ENCODE results near the gene B9D1.

The B9D1 gene

DNA sequence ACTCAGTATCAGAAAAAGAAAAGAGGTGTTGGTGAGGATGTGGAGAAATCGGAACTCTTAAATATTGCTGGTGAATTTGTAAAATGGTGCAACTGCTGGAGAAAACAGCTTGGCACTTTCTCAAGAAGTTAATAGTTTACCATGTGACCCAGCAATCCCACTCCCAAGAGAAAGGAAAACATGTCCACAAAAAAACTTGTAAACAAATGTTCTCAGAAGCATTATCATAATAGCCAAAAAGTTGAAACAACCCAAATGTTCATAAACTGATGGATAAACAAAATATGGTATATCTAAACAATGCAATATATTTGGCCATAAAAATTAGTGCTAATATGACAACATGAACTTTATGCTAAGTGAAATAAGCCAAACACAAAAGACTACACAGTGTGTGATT is 13.2 kb upstream of the B9D1 start:
- no peak for DNase-seq

DNA sequence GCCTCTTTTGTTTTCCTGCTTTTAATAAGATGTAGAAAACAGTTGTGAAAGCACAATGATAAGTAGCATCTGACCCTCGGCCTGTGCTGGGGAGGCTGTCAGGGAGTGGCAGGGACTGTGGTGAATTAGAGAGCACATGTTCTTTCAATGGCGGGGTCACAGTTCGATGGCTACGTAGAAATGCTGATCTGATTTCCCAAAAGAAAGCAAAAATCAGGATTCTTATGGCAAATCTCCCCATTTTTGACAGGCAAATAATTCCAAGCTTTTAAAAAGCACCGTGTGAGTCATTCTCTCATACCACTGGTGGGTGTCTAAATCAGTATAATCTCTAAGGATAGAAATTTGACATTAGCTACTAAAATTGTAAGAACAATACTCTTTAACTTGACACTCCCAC is 11.6 kb upstream of the B9D1 start:
- no peak for DNase-seq

DNA sequence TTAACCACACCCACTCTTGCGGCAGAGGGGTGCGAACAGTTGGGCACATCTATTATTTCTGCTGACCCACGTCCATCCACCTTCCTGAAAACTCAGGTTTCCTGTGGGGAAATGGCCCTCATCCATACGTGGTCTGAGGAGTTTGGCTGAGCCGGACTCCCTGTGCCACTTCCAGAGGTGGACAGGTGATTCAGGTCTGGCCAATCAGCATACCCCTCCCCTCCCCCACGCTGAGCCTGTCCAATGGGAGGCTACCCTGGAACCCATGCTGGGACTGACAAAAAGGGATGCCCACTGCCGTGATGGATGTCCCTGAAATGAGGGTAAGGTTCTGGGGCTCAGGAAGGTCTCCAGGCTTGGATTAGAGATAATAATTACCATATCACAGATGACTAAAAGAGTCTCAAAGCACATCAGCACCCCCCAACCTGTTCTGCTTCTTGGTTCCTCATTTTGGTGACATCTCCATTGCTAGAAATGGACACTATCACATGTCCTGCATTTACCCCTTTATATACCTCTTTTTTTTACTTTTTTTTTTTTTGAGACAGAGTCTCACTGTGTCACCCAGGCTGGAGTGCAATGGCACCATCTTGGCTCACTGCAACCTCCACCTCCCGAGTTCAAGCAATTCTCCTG is 10.5 kb upstream of the B9D1 start:
- no peak for DNase-seq

DNA sequence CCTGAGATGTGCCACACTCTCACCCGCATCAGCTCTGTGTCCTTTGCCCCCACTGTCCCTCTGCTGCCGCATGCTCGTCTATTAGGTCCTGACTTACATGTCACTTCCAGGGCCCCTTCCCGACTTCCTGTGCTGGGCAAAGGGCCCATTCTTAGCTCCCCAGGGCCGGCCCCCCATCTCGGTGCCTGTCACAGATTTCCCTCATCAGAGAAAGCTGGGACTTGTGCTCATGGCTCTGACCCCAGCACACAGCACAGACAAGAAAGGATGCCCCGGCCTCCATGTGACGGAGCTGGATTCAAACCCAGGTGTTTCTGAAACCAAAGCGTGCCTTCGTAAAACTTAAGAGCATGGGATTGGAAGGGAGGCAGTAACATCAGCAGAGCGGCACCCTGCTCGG is 9.9 kb upstream of the B9D1 start:
- no peak for DNase-seq

DNA sequence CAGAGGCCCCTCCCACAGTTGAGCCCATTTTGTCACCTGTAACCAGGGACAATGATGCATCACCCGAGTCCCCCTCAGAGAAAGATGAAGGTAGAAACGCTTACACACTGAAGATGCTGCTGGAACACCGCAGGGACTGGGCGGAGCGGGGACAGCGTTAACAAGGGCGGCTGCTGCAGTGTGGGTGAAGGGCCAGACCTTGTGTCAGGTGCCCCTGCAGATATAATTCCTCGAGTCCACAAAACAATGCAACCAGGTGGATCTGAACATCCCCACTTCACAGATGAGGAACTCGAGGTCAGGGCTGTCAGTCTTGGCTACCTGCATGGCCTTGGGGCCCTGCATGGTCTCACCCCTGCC is 9.5 kb upstream of the B9D1 start:
- DNase-seq, result no peak

DNA sequence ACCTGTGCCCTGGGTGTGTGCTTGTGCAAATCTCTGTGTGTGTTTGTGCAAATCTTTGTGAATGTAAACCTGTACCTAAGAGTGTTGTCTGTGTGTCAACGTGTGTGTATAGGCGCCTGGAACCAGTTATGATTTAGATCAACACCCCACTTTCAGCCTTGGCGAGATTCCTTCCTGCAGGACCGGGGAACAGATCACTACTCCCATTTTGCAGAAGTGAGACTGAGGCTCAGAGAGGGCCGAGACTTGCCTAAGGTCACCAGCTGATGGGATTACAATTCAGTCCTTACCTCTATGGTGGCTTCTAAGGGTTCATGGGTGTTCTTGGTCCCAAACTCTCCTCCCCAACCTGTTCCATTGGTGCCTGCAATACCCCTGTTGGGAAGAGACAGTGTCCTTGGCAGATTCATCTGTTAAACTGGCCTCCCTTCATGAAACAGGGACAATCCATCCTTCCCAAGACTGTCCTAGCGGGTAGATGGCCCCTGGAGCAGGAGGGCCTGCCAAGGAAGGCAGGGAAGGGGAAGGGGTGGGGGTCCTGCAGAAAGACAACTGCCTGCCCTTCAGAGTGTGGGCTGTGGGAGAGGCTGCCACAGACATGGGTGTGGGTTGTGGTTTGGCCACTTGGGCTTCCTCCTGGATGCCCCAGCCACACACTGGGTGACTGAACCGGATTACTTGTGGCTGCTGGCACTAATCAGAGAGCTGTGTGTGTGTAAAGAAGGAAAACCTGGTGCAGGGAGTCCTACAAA is 8.9 kb upstream of the B9D1 start:
- DNase-seq, result peak; percentile 25

DNA sequence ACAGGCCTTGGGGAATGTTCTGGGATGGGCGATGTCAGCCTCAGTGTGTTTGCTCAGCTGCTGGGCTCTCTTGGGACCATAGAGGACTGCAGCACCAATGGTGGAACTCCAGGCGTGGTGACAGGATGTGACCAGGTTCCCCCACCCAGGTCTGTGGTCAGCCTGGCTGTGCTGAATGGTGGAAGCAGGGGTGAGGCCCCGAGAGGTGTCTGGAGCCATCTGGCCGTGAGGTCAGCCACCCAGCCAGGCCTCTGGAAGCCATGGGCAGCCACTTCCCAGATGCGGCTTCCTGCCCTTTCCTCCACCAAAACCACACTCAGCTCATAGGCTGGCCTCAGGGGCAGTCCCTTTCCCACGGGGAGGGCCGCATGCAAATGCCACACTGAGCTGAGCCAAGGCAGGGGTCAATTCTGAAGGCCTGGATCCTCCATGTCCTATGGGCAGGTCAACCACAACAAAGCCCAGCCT is 8.0 kb upstream of the B9D1 start:
- DNase-seq, result peak; percentile 45

DNA sequence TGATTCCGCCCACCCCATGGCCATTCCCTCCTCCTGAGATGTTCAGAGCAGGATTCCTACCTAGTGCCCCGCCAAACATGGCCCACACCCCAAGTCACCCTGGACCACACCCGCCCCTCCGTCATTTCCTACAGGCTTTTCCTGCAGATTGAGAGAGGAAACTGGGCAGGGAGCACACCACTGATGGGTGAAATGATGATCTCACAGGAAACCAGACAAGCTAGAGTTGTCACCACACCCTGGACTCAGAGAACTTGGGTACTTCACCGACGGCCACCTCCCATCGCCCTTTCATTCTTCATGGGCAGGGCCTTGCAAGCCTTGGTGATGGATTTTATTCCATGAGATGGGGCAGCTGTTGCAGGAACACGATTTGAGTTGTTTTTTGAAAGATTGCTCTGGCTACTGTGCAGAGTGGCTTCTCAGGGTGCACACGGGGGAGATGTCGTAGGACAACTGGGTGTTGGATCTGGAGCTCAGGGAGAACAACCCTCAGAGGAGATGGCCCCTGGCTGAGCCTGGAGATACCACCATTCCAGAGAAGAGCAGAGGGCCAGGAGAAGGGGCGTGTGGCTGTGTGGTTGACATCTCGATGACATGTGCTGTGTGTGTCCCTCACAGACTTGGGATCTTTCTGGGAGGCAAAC is 7.4 kb upstream of the B9D1 start:
- peak; percentile 66 for DNase-seq

DNA sequence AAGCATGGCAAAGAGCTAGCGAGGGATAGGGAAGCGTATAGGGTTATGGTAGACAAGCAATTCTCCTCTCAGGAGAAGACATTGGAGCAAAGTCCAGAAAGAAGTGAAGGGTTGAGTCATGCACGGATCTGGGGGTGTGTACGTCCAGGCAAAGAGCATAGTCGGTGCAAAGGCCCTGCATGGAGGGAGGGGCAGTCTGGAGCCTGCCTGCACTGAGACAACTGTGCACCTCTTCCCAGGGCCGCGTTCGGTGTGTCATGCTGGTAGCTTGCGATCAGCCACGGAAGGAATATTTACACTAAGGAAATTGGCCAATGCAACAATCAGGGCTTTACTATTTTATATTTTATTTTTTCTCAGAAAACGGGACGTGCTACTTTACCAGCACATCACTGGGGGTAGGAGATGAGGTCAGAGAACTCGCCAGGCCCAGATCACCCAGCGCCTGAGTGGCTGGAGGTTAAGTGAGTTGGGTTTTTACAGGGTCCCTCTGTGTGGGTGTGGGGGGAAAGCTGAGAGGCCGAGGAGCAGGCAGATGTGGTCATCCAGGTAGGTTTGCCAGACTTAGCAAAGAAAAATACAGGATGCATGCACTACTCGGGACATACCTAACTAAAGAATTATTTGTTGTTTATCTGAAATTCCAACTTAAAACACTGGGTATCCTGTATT is 6.7 kb upstream of the B9D1 start:
- no peak for DNase-seq

DNA sequence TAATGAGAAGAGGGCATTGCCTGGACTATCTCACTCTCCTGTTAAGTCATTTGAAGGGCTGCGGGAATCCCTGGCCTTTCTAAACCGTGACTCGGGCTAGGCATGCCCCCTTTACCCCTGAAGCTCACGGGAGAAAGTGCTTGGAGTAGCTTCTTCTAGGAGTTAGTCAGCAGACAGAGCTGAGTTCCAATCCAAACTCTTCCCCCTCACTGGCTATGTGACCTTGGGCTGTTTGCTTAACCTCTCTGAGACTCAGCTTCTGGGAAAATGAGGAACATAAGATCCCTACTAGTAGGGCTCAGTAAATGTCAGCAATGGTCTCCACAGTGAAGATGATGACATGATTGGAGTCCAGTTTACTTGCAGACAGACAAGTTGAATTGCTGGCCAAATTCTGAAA is 5.7 kb upstream of the B9D1 start:
- DNase-seq, result no peak

DNA sequence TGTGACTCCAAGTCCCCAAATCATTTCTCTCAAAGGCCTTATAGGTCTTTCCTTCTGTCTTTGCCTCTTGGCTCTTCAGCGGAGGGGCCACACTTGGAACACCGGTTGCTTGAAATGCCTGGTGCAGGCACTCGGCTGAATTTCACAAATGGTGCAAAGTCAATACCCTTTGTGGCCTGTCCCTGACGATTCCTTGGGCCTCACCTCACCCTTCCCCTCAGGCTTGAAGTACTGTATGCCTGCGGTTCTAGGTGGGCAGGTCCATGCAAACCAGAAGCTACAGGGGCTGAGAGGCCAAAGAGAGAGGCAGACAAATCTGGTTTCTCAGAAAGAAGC is 4.1 kb upstream of the B9D1 start:
- DNase-seq, result no peak

DNA sequence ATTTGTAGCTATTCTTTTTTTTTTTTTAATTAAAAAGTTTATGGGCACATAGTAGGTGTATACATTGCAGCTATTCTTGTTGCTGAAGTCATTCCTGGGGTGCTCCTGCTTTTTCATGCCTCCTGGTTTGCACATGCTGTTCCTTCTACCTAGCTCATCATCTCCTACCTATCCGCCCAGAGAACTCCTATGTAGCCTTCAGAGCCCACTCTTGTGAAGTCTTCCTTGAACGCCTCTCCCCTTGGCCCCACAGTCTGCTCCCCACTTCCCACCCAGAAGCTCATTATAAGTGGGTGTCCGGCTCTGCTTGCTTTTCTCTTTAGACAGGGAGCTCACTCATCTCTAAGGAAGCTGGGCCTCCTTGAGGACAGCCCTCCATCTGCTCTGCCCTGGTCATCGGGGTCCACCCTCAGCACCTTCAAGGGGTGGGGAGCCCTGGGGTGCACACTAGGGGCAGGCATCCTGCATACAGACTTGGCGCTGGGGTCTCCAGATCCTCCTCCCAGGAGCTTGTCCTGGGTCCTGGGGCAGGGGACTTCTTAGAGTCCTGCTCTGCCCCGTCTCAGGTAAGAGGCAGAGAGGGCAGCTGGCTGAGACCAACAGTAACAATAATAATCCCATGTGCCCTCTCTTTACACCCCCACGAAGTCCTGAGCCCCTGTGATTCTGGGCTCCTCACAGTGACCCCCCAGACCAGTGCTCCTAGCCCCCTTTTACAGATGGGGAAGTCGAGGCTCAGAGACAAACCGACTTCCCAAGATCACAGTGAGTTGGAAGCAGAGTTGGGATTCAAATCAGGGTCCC is 3.5 kb upstream of the B9D1 start:
- no peak for DNase-seq

DNA sequence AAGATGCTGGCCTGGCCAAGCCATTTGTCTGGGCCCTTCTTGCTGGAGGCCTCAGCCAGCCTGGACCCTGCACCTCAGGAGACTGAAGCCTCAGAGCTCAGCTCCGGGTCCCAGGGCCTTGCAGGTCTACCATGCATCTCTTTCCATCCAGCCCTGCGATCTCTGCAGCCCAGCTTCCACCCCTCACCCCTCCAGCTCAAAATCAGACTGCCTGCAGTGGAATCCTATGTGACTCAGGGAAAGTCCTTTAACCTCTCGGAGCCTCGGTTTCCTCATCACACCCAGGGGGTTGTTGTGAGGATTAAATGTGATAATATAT is 2.9 kb upstream of the B9D1 start:
- no peak for DNase-seq

DNA sequence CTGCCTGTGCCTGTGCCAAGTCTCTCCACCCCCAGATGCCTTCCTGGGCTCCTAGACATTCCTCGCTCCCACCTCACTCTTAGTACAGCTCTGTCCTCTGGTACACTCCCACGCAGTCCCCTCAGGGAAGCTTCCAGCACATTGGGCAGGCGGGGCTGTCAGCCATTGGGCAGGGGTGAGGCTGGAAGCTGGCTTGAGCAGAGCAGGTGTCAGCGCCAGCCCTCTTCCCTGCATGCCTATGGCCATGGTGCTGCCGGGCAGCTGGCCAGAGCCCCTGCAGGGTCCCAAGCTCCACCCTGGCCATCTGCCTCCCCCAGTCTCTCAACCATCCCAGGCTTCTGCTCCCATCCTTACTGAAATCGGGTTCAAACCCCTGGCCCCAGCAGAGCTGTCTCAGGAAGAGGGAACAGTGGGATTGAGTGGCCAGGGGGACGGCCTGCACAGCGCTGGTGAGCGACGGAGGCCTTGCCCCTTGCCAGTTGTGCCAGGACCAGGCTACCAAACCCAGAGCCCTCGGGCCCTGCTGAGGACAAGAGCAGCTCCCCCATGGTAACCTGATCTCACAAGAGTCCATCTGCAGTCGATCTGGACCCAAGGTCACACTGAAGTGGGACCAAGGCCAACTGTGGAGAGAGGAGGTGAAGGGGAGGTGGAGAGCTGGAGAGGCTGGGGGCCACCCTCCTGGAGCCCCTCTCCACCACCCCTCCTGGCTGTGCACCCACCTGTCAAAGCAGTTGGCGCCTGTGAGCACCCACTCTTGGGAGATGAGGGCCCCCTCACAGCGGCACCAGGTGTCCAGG is 2.4 kb upstream of the B9D1 start:
- no peak for DNase-seq

DNA sequence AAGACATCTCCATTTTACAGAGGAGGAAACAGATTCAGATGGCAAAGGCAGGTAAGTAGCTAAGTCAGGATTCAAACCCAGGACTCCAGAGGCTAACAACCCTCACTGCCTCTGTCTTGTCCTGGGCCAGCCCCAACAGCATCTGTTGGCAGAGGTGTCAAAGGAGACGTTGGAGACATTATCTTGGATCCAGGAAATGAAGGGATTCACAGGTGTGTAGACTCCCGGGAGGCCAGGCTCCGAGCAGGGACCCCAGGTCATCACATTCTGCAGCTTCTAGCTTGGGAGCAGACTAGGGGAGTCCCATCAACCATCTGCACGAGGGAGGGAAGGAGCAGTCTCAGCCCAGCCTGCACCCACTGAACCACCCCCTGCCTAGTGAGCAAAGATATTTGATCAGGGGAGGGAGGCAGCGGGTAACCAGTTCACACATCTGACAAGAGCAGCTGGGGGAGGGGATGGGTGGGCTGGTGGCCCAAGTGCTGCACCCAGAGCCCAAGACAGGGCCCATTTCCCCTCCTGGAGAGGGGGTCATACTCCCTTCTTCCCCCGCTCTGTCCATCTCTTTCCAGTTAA is 1.0 kb upstream of the B9D1 start:
- no peak for DNase-seq

DNA sequence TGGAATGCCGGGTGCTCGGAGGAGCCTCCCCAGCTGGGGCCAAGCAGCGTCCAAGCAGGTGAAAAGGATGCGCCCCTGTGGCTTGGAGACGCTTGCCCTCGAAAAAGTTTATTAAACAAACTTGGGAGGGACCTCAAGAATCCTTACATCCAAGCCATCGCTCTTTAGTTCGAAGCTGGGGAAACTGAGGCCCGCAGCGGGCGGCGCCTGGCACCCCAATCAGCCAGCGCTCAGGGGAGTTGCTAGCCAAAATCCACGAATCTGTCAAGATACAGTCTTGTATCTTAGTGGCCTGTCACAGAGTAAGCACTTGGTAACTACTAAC is 553 bp upstream of the B9D1 start:
- no peak for DNase-seq

DNA sequence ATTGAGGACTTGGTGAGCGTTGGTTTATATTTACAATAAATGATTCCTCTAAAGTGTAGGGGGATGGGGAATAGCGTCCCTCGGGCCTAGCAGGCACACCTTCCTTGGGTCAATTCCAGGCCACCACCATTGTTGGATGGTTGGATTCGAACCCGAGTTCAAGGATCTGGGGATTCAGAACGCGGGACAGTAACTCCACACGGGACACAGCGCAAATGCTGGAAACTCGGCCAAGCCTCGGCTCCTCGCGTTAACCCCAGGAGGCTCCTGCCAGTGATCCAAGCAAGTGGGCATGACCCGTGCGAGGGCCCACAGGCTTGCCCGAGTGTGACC is 613 bp downstream of the B9D1 start:
- DNase-seq, result no peak

DNA sequence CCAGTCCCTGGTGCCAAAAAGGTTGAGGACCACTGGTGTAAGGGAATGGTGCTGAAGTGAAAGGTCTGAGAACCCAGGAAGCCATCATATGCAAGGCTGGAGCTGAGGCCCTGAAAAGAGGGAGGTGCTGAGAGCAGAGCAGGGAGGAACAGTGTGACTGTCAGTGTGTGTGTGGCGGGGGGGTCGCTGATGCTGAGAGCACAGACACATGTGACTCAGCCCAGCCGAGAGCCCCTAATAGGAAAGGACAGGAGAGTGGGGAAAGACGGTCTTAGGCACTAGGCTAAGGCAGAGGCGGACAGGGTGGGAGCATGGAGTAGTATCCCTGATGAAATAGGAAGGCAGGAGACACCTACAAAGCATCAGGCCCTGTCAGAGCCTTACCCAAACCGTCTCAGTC is 1.2 kb downstream of the B9D1 start:
- DNase-seq, result no peak

DNA sequence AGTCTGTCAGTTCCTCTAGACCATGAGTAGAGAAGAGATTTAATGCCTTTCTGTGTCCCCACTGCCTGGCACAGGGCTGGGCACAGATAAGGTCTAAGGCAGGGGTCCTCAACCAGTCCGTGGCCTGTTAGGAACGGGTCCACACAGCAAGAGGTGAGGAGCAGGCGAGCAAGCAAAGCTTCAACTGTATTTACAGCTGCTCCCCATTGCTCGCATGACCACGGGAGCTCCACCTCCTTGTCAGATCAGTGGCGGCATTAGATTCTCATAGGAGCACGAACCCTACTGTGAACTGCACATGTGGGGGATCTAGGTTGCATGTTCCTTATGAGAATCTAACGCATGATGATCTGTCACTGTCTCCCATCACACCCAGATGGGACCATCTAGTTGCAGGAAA is 1.8 kb downstream of the B9D1 start:
- DNase-seq, result no peak

DNA sequence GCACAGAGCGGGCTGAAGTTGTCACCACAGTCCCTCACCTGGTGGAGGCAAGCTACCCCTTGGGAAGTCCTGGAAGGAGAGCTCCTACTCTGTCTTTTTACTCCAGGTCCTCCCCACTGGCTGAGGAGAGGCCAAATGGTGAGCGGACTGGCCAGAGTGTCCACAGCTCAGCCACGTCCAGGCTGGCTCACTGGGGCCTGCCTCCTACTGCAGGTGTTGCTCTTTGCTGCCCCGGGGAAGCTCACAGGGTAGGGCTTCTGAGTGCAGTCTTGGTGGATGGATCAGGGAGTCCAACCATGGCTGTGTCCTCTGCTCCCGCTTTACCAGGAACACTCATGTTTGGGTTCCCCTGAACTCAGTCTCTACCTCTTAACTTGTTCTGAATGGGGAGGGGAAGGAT is 2.7 kb downstream of the B9D1 start:
- no peak for DNase-seq

DNA sequence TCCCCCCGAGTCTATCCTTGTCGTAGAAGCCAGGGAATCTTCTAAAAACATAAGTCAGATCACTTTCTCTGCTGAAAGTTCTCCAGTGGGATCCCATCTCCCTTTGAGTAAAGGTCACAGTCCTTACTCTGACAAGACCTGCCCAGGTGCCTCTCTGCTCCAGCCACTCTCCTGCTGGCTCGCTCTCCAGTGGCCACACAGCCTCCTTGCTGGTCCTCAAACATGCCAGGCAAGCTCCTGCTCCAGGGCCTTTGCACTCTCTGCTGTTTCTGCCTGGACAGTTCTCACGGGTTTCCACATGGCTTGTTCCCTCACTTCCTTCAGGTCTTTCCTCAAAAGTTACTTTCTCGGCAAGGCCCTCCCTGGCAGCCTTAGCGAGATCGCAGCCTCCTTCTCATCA is 3.4 kb downstream of the B9D1 start:
- DNase-seq, result no peak

DNA sequence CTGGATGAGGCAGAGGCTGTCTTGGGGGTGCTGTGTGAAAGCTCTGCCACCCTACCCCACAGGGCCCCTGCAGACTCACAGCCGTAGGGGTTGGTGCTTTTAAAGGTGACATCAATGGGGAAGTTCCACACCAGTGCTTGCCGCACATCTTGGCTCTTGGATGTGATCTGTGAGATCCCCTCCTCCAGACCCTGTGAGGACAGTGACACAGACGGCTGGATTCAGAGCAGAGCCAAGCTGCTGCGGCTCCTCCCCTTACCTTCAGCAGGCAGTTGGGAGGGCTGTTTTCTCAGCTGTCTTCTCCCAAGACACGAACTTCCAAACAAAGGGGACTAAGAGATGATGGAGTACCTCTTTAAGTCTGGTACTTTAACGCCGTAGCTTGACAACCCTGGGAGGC is 4.8 kb downstream of the B9D1 start:
- DNase-seq, result no peak

DNA sequence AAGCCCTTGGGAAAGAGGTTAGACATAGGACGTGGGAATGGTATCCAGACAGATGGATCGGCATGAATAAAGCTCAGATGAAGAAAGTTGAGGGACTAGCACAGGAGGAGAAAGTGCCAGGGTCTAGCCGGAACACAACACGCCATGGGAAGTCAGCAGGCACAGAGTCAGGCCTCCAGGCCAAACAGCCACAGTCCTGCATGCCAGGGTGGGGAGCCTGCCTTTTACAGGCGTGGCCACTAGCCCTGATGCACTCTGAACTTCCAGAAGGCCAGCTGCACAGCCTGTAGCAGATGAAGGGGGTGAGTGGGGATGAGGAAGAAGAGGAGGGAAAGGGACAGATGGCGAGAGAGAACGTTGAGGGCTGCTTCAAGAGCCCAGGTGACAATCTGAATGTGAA is 5.2 kb downstream of the B9D1 start:
- no peak for DNase-seq

Data from CD4-positive, alpha-beta T cell treated with Interleukin-17A for 1 hour (primary cell).